Cardiac septum (tissue), 1 donor: ENCODE results near the gene SCGB1A1. TPM values are rescaled to one million over a fixed set of nuclear protein-coding genes. Genes with fewer than 3 reads are reported as not detected.

Experiments used
- DNase-seq: peaks from one replicate; pipeline ENCODE4 v3.0.0-alpha.2; 2020; ENCODE audit warnings: low spot score
- intact Hi-C: fragments of 100-400 bp; cut with DNase I; formaldehyde crosslinking; loops from one replicate; pipeline ENCODE4 v1.14.0; 2022
- total RNA-seq: library from RNA; stranded (reverse); fragmentation: NEBNext Ultra II Directional; extraction: Animal tissue kit (Norgen Biotek cat#: 25700); gene quantifications from one replicate; pipeline ENCODE4 v1.2.1, GENCODE V29; 2021
- donor health status: DM: no; HTN: no; CAD: no.

The SCGB1A1 gene
- total RNA-seq, 1 donor from 2014 or later = not detected

GRCh38 chr11:62394825-62395538, 23.9 kb upstream of the SCGB1A1 start:
- peak; percentile 85 for DNase-seq
- intact Hi-C loops = loop anchor here (5.0 kb wide), 3 partner anchors 107 to 467 kb away; no protein-coding TSS in a partner anchor

GRCh38 chr11:62395885-62396551, 22.8 kb upstream of the SCGB1A1 start:
- no peak for DNase-seq
- intact Hi-C loops = loop anchor here (5.0 kb wide), 3 partner anchors 106 to 466 kb away; no protein-coding TSS in a partner anchor

- intact Hi-C loops = loop anchor here (2.0 to 5.0 kb wide), 4 partner anchors 104 to 464 kb away; no protein-coding TSS in a partner anchor
- DNase-seq = no peak
These were observed 20.5 kb upstream of the SCGB1A1 start for GRCh38 chr11:62398011-62398994.

- DNase-seq = no peak
- intact Hi-C loops = loop anchor here (2.0 to 5.0 kb wide), 4 partner anchors 103 to 463 kb away; no protein-coding TSS in a partner anchor
These were observed 19.5 kb upstream of the SCGB1A1 start for GRCh38 chr11:62399172-62399877.

GRCh38 chr11:62399878-62400266, 19.0 kb upstream of the SCGB1A1 start:
- intact Hi-C loops = loop anchor here (2.0 to 5.0 kb wide), 4 partner anchors 102 to 462 kb away; no protein-coding TSS in a partner anchor
- no peak for DNase-seq

- intact Hi-C loops = no loop called here
- DNase-seq = no peak
These were observed 18.6 kb upstream of the SCGB1A1 start for GRCh38 chr11:62400281-62400680.

GRCh38 chr11:62400760-62401159, 18.1 kb upstream of the SCGB1A1 start:
- intact Hi-C loops = no loop called here

GRCh38 chr11:62401356-62401755, 17.5 kb upstream of the SCGB1A1 start:
- no peak for DNase-seq

More at GRCh38 chr11:62400760-62401159, 18.1 kb upstream of the SCGB1A1 start:
- DNase-seq = peak; percentile 87

GRCh38 chr11:62401811-62402210, 17.0 kb upstream of the SCGB1A1 start:
- DNase-seq = peak; percentile 43
- intact Hi-C loops = no loop called here

More at GRCh38 chr11:62401356-62401755, 17.5 kb upstream of the SCGB1A1 start:
- intact Hi-C loops = no loop called here

- DNase-seq = no peak
- intact Hi-C loops = no loop called here
These were observed 16.4 kb upstream of the SCGB1A1 start for GRCh38 chr11:62402226-62402959.

- no peak for DNase-seq
- intact Hi-C loops = no loop called here
These were observed 15.7 kb upstream of the SCGB1A1 start for GRCh38 chr11:62402960-62403730.

- no peak for DNase-seq
- intact Hi-C loops = no loop called here
These were observed 14.4 kb upstream of the SCGB1A1 start for GRCh38 chr11:62404435-62404834.

GRCh38 chr11:62404901-62405300, 13.9 kb upstream of the SCGB1A1 start:
- no peak for DNase-seq
- intact Hi-C loops = no loop called here

- no peak for DNase-seq
- intact Hi-C loops = no loop called here
These were observed 12.8 kb upstream of the SCGB1A1 start for GRCh38 chr11:62406034-62406433.

- DNase-seq = no peak
- intact Hi-C loops = no loop called here
These were observed 9.0 kb upstream of the SCGB1A1 start for GRCh38 chr11:62409831-62410230.

GRCh38 chr11:62410972-62411371, 7.9 kb upstream of the SCGB1A1 start:
- intact Hi-C loops = no loop called here
- DNase-seq = no peak

GRCh38 chr11:62411524-62411923, 7.3 kb upstream of the SCGB1A1 start:
- intact Hi-C loops = no loop called here
- no peak for DNase-seq
